ENCODE results near the gene TPMT. TPM values are rescaled to one million over a fixed set of nuclear protein-coding genes. Genes with fewer than 3 reads are reported as not detected.

Gene TPMT
- total RNA-seq, 4 donors from 2014 or later, result 6.3 to 9.6 (median 8.4) TPM

DNA sequence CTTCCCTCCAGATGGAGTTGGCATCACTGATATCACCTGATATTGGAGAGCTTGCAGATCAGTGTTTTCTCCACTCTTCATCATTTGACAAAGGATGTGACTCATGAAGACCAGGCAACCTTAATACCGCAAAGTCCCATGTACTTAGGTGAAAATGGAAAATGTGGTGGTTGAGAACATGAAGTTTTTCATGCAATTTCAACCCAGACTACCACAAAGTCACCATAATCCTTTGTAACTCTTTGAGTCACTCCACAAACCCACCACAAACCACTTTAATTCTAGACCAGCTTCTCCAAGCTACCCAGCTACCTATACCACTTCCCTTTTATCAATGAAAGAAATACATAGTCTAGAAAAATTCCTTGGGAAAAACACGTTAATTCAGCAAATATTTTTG, 39.5 kb downstream of the TPMT start:
- TF ChIP-seq POLR2A (IDR thresholded peaks at IDR 0.05; ENCODE audit: low read depth), result no peak
- TF ChIP-seq, protein P1, sequence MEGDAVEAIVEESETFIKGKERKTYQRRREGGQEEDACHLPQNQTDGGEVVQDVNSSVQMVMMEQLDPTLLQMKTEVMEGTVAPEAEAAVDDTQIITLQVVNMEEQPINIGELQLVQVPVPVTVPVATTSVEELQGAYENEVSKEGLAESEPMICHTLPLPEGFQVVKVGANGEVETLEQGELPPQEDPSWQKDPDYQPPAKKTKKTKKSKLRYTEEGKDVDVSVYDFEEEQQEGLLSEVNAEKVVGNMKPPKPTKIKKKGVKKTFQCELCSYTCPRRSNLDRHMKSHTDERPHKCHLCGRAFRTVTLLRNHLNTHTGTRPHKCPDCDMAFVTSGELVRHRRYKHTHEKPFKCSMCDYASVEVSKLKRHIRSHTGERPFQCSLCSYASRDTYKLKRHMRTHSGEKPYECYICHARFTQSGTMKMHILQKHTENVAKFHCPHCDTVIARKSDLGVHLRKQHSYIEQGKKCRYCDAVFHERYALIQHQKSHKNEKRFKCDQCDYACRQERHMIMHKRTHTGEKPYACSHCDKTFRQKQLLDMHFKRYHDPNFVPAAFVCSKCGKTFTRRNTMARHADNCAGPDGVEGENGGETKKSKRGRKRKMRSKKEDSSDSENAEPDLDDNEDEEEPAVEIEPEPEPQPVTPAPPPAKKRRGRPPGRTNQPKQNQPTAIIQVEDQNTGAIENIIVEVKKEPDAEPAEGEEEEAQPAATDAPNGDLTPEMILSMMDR (IDR thresholded peaks at IDR 0.05), result no peak
- no peak for TF ChIP-seq POLR2AphosphoS5 (IDR thresholded peaks at IDR 0.05)
- TF ChIP-seq EP300 (IDR thresholded peaks at IDR 0.05), result no peak
- intact Hi-C loops (cut with DNase I), result no loop called here
- Histone ChIP-seq H3K9me3 (peaks cover 0 to 4% (median 0%) of the 10 kb centered on the region in 4 donors), H3K4me3 (no peak overlapping the region), H3K27ac (replicated peaks in 1 of 4) (no peak overlapping the region), H3K36me3 (no peaks in the 10 kb centered on the region), H3K4me1 (no peaks in the 10 kb centered on the region), H3K27me3 (no peaks in the 10 kb centered on the region)
- no peak for DNase-seq (ENCODE audit: extremely low spot score)
- 75% methylated on average over 2 of the region's 2 CpGs for WGBS

DNA sequence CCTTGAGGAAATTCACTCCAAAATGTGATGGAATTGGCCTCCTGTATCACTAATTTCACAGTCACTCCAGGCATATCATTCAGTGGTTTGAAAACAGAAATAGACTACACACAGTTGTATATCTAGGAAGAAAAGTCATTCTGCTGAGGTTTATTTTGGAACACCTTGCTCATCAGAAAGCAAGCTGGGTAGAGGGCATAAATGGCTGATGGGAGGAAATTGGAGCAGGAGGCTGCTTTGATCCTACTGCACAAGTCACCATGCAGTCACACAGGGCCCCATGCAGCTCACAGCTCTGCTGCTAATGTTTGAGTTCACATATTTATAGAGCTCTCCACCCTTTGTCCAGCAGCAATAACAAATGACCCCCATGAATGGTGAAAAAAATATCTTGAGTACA, 44.7 kb downstream of the TPMT start:
- H3K9me3 ChIP-seq, result peaks cover 0 to 11% (median 4%) of the 10 kb centered on the region in 4 donors
- H3K4me3 ChIP-seq, result no peak overlapping the region
- H3K4me1 ChIP-seq, result no peaks in the 10 kb centered on the region
- TF ChIP-seq POLR2A (IDR thresholded peaks at IDR 0.05; ENCODE audit: low read depth) (no peak), EP300 (IDR thresholded peaks at IDR 0.05) (no peak), POLR2AphosphoS5 (IDR thresholded peaks at IDR 0.05) (no peak)
- TF ChIP-seq, protein P1 (IDR thresholded peaks at IDR 0.05), result no peak
- H3K27ac ChIP-seq (replicated peaks in 1 of 4), result no peak overlapping the region
- DNase-seq (ENCODE audit: extremely low spot score), result no peak
- no peaks in the 10 kb centered on the region for H3K36me3 ChIP-seq
- no peaks in the 10 kb centered on the region for H3K27me3 ChIP-seq
- intact Hi-C loops (cut with DNase I), result no loop called here

DNA sequence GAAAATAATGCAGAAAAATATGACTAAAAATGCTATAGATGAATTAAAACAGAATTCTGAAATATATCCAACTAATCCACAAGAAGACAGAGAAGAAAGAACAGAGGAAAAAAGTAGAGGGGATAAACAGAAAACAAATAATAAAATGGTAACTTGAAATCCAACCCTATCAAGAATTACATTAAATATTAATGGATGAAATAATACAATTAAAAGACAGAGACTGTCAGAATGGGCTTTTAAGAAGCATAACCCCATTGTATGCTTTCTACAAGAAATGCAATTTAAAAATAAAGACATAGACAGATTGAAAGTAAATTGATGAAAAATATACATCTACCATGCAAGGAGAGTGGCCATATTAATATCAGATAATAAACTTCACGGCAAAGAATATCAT, 47.8 kb downstream of the TPMT start:
- H3K36me3 ChIP-seq, result no peaks in the 10 kb centered on the region
- TF ChIP-seq, protein P1 (IDR thresholded peaks at IDR 0.05), result no peak
- TF ChIP-seq POLR2AphosphoS5 (IDR thresholded peaks at IDR 0.05), result no peak
- TF ChIP-seq EP300 (IDR thresholded peaks at IDR 0.05), result no peak
- TF ChIP-seq POLR2A (IDR thresholded peaks at IDR 0.05; ENCODE audit: low read depth), result no peak
- no peak for DNase-seq (ENCODE audit: extremely low spot score)
- peaks cover 0 to 11% (median 4%) of the 10 kb centered on the region in 4 donors for H3K9me3 ChIP-seq
- WGBS, result 100% methylated on average over 1 of the region's 1 CpG
- no peak overlapping the region for H3K27ac ChIP-seq (replicated peaks in 1 of 4)
- H3K4me1 ChIP-seq, result no peaks in the 10 kb centered on the region
- intact Hi-C loops (cut with DNase I), result no loop called here
- H3K4me3 ChIP-seq, result no peak overlapping the region
- H3K27me3 ChIP-seq, result no peaks in the 10 kb centered on the region

DNA sequence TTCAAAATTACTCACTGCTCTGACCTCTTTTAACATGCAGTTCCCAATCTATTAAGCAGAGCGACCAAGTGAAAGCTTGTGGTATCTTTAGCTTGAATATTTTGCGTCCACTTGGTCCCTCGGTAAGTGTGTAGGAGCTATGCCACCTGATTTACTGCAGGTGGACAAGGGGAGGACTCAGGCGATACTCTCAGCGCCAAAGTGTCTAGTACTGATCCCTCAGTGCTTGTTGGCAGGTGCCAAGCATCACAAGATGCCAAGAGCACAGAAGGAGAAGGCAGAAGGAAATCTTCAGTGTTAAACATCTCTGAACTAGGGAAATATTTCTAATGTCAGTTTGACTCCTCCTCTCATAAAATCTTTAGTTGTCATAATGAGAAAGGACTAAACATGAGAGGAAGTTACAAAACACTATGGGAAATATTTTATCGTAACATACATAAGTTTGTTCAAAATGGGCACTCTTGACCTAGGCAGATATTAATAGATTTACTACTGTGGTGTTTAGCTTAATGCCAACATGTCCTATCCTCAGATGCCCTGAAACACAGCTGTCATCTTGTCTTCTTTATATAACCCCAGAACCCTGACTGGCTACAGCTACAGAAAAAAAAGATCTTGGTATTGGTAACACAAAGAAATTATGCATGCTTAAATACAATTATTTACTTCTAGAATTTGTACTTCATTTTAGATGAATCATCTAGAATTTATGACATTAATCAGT, 51.9 kb downstream of the TPMT start:
- no peak overlapping the region for H3K27ac ChIP-seq (replicated peaks in 1 of 4)
- no peak for TF ChIP-seq EP300 (IDR thresholded peaks at IDR 0.05)
- TF ChIP-seq POLR2A (IDR thresholded peaks at IDR 0.05; ENCODE audit: low read depth), result no peak
- no peak for TF ChIP-seq POLR2AphosphoS5 (IDR thresholded peaks at IDR 0.05)
- TF ChIP-seq, protein P1 (IDR thresholded peaks at IDR 0.05), result no peak
- no peaks in the 10 kb centered on the region for H3K36me3 ChIP-seq
- intact Hi-C loops (cut with DNase I), result no loop called here
- no peak overlapping the region for H3K4me3 ChIP-seq
- H3K9me3 ChIP-seq, result peaks cover 0 to 11% (median 4%) of the 10 kb centered on the region in 4 donors
- no peak for DNase-seq (ENCODE audit: extremely low spot score)
- no peaks in the 10 kb centered on the region for H3K27me3 ChIP-seq
- no peaks in the 10 kb centered on the region for H3K4me1 ChIP-seq
- WGBS, result 86% methylated on average over 6 of the region's 6 CpGs

DNA sequence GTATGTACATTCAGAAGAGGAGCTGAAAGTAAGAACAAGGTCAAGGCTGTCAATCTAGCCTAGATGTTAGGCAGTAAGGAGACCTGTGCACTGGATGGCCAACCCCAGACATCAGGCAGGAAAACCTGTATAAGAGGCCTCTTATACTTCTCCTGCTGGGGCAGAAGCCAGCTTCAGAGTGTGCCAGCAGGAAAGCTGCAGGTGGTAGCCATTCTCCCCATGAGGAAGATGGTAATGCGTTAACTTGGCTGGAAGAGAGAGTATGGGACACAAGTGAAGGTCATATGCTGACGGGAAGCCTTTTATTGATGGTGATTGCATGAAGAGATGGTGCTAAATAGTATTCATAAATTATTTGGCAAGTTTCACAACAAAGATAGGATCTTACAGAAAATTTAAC, 53.0 kb downstream of the TPMT start:
- intact Hi-C loops (cut with DNase I), result no loop called here
- no peak overlapping the region for H3K4me3 ChIP-seq
- 98% methylated on average over 2 of the region's 2 CpGs for WGBS

More for the DNA sequence above, 53.0 kb downstream of the TPMT start:
- no peaks in the 10 kb centered on the region for H3K36me3 ChIP-seq
- H3K4me1 ChIP-seq, result no peaks in the 10 kb centered on the region
- DNase-seq (ENCODE audit: extremely low spot score), result no peak
- H3K9me3 ChIP-seq, result peaks cover 0 to 3% (median 0%) of the 10 kb centered on the region in 4 donors
- H3K27ac ChIP-seq (replicated peaks in 1 of 4), result no peak overlapping the region
- TF ChIP-seq POLR2A (IDR thresholded peaks at IDR 0.05; ENCODE audit: low read depth) (no peak), EP300 (IDR thresholded peaks at IDR 0.05) (no peak), POLR2AphosphoS5 (IDR thresholded peaks at IDR 0.05) (no peak)
- TF ChIP-seq, protein P1 (IDR thresholded peaks at IDR 0.05), result no peak
- no peaks in the 10 kb centered on the region for H3K27me3 ChIP-seq

All from esophagus muscularis mucosa (tissue), 4 donors.